Activated CD4-positive, CD25-positive, alpha-beta regulatory T cell treated with anti-CD3 and anti-CD28 coated beads, Interleukin-2, amount 50 U/mL, for 24 hours (primary cell): ENCODE results near the gene SLC29A4.
"Not testable (repeated sequence)": the region's sequence is repeated elsewhere in the genome, so short reads cannot be mapped to it uniquely, and the experiment has no call there.

Experiments
- ATAC-seq, 2 donors: fragments of 150-1000 bp; cut with Tn5 transposase; one replicate each; pipeline ENCODE4 v1.10.0; 2021; ENCODE audit warnings: mild to moderate bottlenecking in 1 of 2, moderate library complexity in 1 of 2

SLC29A4 gene

GRCh38 chr7:5296611-5297226 is 14.0 kb downstream of the SLC29A4 start:
- ATAC-seq = peak; percentile 74 to 80

GRCh38 chr7:5300366-5300765 is 17.6 kb downstream of the SLC29A4 start:
- ATAC-seq = no peak

- ATAC-seq = no peak
Measured at GRCh38 chr7:5302577-5302976, 19.8 kb downstream of the SLC29A4 start.

GRCh38 chr7:5303061-5303460 is 20.3 kb downstream of the SLC29A4 start:
- ATAC-seq = no peak

- no peak for ATAC-seq
Measured at GRCh38 chr7:5303591-5304505, 21.1 kb downstream of the SLC29A4 start.

GRCh38 chr7:5305050-5305449 is 22.3 kb downstream of the SLC29A4 start:
- not testable (repeated sequence) for ATAC-seq

GRCh38 chr7:5307221-5308142 is 24.7 kb downstream of the SLC29A4 start:
- ATAC-seq = not testable (repeated sequence)

GRCh38 chr7:5309146-5309545 is 26.4 kb downstream of the SLC29A4 start:
- ATAC-seq = no peak

GRCh38 chr7:5310822-5311405 is 28.2 kb downstream of the SLC29A4 start:
- ATAC-seq = no peak

GRCh38 chr7:5312276-5313070 is 29.7 kb downstream of the SLC29A4 start:
- not testable (repeated sequence) for ATAC-seq

GRCh38 chr7:5313076-5313885 is 30.5 kb downstream of the SLC29A4 start:
- ATAC-seq = not testable (repeated sequence)

GRCh38 chr7:5314864-5315263 is 32.1 kb downstream of the SLC29A4 start:
- no peak for ATAC-seq

GRCh38 chr7:5315761-5316160 is 33.0 kb downstream of the SLC29A4 start:
- no peak for ATAC-seq

- ATAC-seq = not testable (repeated sequence)
Measured at GRCh38 chr7:5318613-5319012, 35.9 kb downstream of the SLC29A4 start.

GRCh38 chr7:5320391-5320790 is 37.6 kb downstream of the SLC29A4 start:
- ATAC-seq = no peak

GRCh38 chr7:5320802-5321396 is 38.2 kb downstream of the SLC29A4 start:
- ATAC-seq = no peak

- ATAC-seq = no peak
Measured at GRCh38 chr7:5322621-5323410, 40.1 kb downstream of the SLC29A4 start.

GRCh38 chr7:5323800-5324781 is 41.3 kb downstream of the SLC29A4 start:
- ATAC-seq = not testable (repeated sequence)
